Measurements from ENCODE around the gene ZNF318. TPM values are rescaled to one million over a fixed set of nuclear protein-coding genes. Genes with fewer than 3 reads are reported as not detected.
A peak's percentile ranks its signal among the peaks of the same experiment; 100 is the strongest.
"Not testable (repeated sequence)": the region's sequence is repeated elsewhere in the genome, so short reads cannot be mapped to it uniquely, and the experiment has no call there.

ZNF318 gene
- total RNA-seq, 2 experiments from 2014 or later: 16.2 to 16.9 TPM

- Mint-ChIP-seq H3K4me1 (peaks cover 34% of the 10 kb centered on the region), H3K27ac (no peak overlapping the region), H3K4me3 (no peak overlapping the region), H3K9me3 (no peaks in the 10 kb centered on the region), H3K27me3 (peaks cover 14% of the 10 kb centered on the region), H3K36me3 (ENCODE audit: low read depth) (peaks cover 15% of the 10 kb centered on the region)
- POLR2A ChIA-PET: interaction anchor here (3.2 kb wide), 1 partner anchor 10 kb away, joined by 19 read pairs; the partner anchor contains the start of gene ZNF318
- no peak for DNase-seq
- CTCF ChIA-PET: interaction anchor here (0.9 to 2.5 kb wide), 3 partner anchors 12 to 19 kb away, joined by 3 to 14 read pairs (median 5); no protein-coding TSS in a partner anchor
Observed at GRCh38 chr6:43378631-43379030, 9.2 kb upstream of the ZNF318 start.

GRCh38 chr6:43377710-43378229, 8.3 kb upstream of the ZNF318 start:
- no peak for DNase-seq
- no peak overlapping the region for H3K4me3 Mint-ChIP-seq
- no peaks in the 10 kb centered on the region for H3K9me3 Mint-ChIP-seq
- H3K27me3 Mint-ChIP-seq: peaks cover 14% of the 10 kb centered on the region
- CTCF ChIA-PET: interaction anchor here (0.6 to 2.5 kb wide), 6 partner anchors 13 to 203 kb away, joined by 3 to 14 read pairs (median 4); partner anchors contain the start of gene ABCC10
- H3K36me3 Mint-ChIP-seq (ENCODE audit: low read depth): peaks cover 15% of the 10 kb centered on the region
- no peak overlapping the region for H3K27ac Mint-ChIP-seq
- H3K4me1 Mint-ChIP-seq: peaks cover 25% of the 10 kb centered on the region
- POLR2A ChIA-PET: interaction anchor here (3.2 kb wide), 1 partner anchor 9 kb away, joined by 19 read pairs; the partner anchor contains the start of gene ZNF318

GRCh38 chr6:43376551-43376981, 7.1 kb upstream of the ZNF318 start:
- CTCF ChIA-PET: interaction anchor here (1.2 to 2.5 kb wide), 3 partner anchors 15 to 21 kb away, joined by 3 to 14 read pairs (median 4); no protein-coding TSS in a partner anchor
- H3K4me1 Mint-ChIP-seq: peaks cover 13% of the 10 kb centered on the region
- H3K4me3 Mint-ChIP-seq: no peak overlapping the region
- POLR2A ChIA-PET: no interaction called here
- no peaks in the 10 kb centered on the region for H3K9me3 Mint-ChIP-seq
- peaks cover 14% of the 10 kb centered on the region for H3K27me3 Mint-ChIP-seq
- H3K27ac Mint-ChIP-seq: no peak overlapping the region
- H3K36me3 Mint-ChIP-seq (ENCODE audit: low read depth): peaks cover 11% of the 10 kb centered on the region
- DNase-seq: peak; percentile 18

- H3K27ac Mint-ChIP-seq: no peak overlapping the region
- H3K4me3 Mint-ChIP-seq: no peak overlapping the region
- H3K9me3 Mint-ChIP-seq: no peaks in the 10 kb centered on the region
- DNase-seq: peak; percentile 11
- POLR2A ChIA-PET: interaction anchor here (0.8 to 1.1 kb wide), 2 partner anchors 8 to 16 kb away, joined by 3 to 4 read pairs; no protein-coding TSS in a partner anchor
- H3K4me1 Mint-ChIP-seq: peaks cover 11% of the 10 kb centered on the region
- CTCF ChIA-PET: interaction anchor here (1.0 to 1.2 kb wide), 3 partner anchors 16 to 132 kb away, joined by 3 to 4 read pairs (median 3); no protein-coding TSS in a partner anchor
- peaks cover 10% of the 10 kb centered on the region for H3K27me3 Mint-ChIP-seq
- peaks cover 7% of the 10 kb centered on the region for H3K36me3 Mint-ChIP-seq (ENCODE audit: low read depth)
Observed at GRCh38 chr6:43375693-43376092, 6.2 kb upstream of the ZNF318 start.

- CTCF ChIA-PET: no interaction called here
- Mint-ChIP-seq H3K27ac (no peak overlapping the region), H3K4me3 (no peak overlapping the region), H3K9me3 (no peaks in the 10 kb centered on the region), H3K27me3 (no peaks in the 10 kb centered on the region), H3K4me1 (peaks cover 19% of the 10 kb centered on the region), H3K36me3 (ENCODE audit: low read depth) (no peaks in the 10 kb centered on the region)
- POLR2A ChIA-PET: no interaction called here
- peak; percentile 5 for DNase-seq
Observed at GRCh38 chr6:43373252-43373875, 3.9 kb upstream of the ZNF318 start.

- DNase-seq; H3K36me3 Mint-ChIP-seq (ENCODE audit: low read depth); H3K27me3 Mint-ChIP-seq; H3K9me3 Mint-ChIP-seq: not testable (repeated sequence)
- CTCF ChIA-PET: interaction anchor here (0.7 to 4.7 kb wide), 15 partner anchors 9 to 392 kb away, joined by 3 to 24 read pairs (median 4); partner anchors contain the start of genes ABCC10, DNPH1 and LRRC73
- H3K4me3 Mint-ChIP-seq: peak overlapping the region; percentile 82
- POLR2A ChIA-PET: interaction anchor here (0.6 to 4.5 kb wide), 19 partner anchors 9 to 441 kb away, joined by 3 to 103 read pairs (median 6); partner anchors contain the start of genes ABCC10, CNPY3, CRIP3 and DNPH1
- peak overlapping the region; percentile 90 for H3K27ac Mint-ChIP-seq
- peaks cover 27% of the 10 kb centered on the region for H3K4me1 Mint-ChIP-seq
Observed at GRCh38 chr6:43370003-43370580, 645 bp upstream of the ZNF318 start.

- CTCF ChIA-PET: interaction anchor here (1.1 to 4.7 kb wide), 6 partner anchors 13 to 141 kb away, joined by 3 to 24 read pairs (median 8); partner anchors contain the start of genes ABCC10 and LRRC73
- no peaks in the 10 kb centered on the region for H3K9me3 Mint-ChIP-seq
- no peak for DNase-seq
Observed at GRCh38 chr6:43368259-43369160, 937 bp downstream of the ZNF318 start.

GRCh38 chr6:43367245-43367984, 2.0 kb downstream of the ZNF318 start:
- peaks cover 3% of the 10 kb centered on the region for H3K27me3 Mint-ChIP-seq
- POLR2A ChIA-PET: interaction anchor here (0.8 to 4.5 kb wide), 6 partner anchors 11 to 355 kb away, joined by 3 to 103 read pairs (median 16); partner anchors contain the start of gene ABCC10
- DNase-seq: no peak

More at GRCh38 chr6:43368259-43369160, 937 bp downstream of the ZNF318 start:
- Mint-ChIP-seq H3K36me3 (ENCODE audit: low read depth) (peaks cover 21% of the 10 kb centered on the region), H3K27me3 (peaks cover 3% of the 10 kb centered on the region), H3K27ac (peak overlapping the region; percentile 64), H3K4me1 (peaks cover 27% of the 10 kb centered on the region), H3K4me3 (peak overlapping the region; percentile 84)
- POLR2A ChIA-PET: interaction anchor here (0.8 to 4.5 kb wide), 18 partner anchors 9 to 356 kb away, joined by 3 to 103 read pairs (median 6); partner anchors contain the start of genes ABCC10, CRIP3, DNPH1 and POLR1C

GRCh38 chr6:43361269-43361668, 8.2 kb downstream of the ZNF318 start:
- no peak overlapping the region for H3K27ac Mint-ChIP-seq
- DNase-seq: no peak
- H3K4me3 Mint-ChIP-seq: no peak overlapping the region
- CTCF ChIA-PET: interaction anchor here (1.0 to 2.0 kb wide), 7 partner anchors 8 to 145 kb away, joined by 3 to 7 read pairs (median 4); partner anchors contain the start of genes ABCC10, CRIP3, DNPH1 and ZNF318
- peaks cover 3% of the 10 kb centered on the region for H3K4me1 Mint-ChIP-seq
- H3K27me3 Mint-ChIP-seq: no peaks in the 10 kb centered on the region
- H3K36me3 Mint-ChIP-seq (ENCODE audit: low read depth): peaks cover 57% of the 10 kb centered on the region
- POLR2A ChIA-PET: interaction anchor here (1.3 to 4.3 kb wide), 2 partner anchors 8 to 22 kb away, joined by 5 to 17 read pairs; partner anchors contain the start of gene ZNF318
- no peaks in the 10 kb centered on the region for H3K9me3 Mint-ChIP-seq

More at GRCh38 chr6:43367245-43367984, 2.0 kb downstream of the ZNF318 start:
- Mint-ChIP-seq H3K4me3 (peak overlapping the region; percentile 28), H3K9me3 (no peaks in the 10 kb centered on the region), H3K4me1 (peaks cover 27% of the 10 kb centered on the region), H3K27ac (no peak overlapping the region), H3K36me3 (ENCODE audit: low read depth) (peaks cover 28% of the 10 kb centered on the region)
- CTCF ChIA-PET: interaction anchor here (1.3 to 4.7 kb wide), 2 partner anchors 31 to 104 kb away, joined by 3 to 22 read pairs; no protein-coding TSS in a partner anchor

GRCh38 chr6:43359831-43360230, 9.6 kb downstream of the ZNF318 start:
- no peak for DNase-seq
- ChIA-PET POLR2A (interaction anchor here (4.3 kb wide), 1 partner anchor 10 kb away, joined by 17 read pairs; the partner anchor contains the start of gene ZNF318), CTCF (no interaction called here)
- no peak overlapping the region for H3K4me3 Mint-ChIP-seq
- peaks cover 64% of the 10 kb centered on the region for H3K36me3 Mint-ChIP-seq (ENCODE audit: low read depth)
- H3K9me3 Mint-ChIP-seq: no peaks in the 10 kb centered on the region
- no peak overlapping the region for H3K27ac Mint-ChIP-seq
- no peaks in the 10 kb centered on the region for H3K27me3 Mint-ChIP-seq
- peaks cover 3% of the 10 kb centered on the region for H3K4me1 Mint-ChIP-seq

- no peaks in the 10 kb centered on the region for H3K9me3 Mint-ChIP-seq
Observed at GRCh38 chr6:43359381-43359780, 10.1 kb downstream of the ZNF318 start.

More at GRCh38 chr6:43359381-43359780, 10.1 kb downstream of the ZNF318 start:
- DNase-seq: no peak
- POLR2A ChIA-PET: interaction anchor here (4.3 kb wide), 1 partner anchor 10 kb away, joined by 17 read pairs; the partner anchor contains the start of gene ZNF318
- CTCF ChIA-PET: interaction anchor here (0.5 kb wide), 1 partner anchor 121 kb away, joined by 3 read pairs; no protein-coding TSS in a partner anchor
- Mint-ChIP-seq H3K27me3 (no peaks in the 10 kb centered on the region), H3K27ac (no peak overlapping the region), H3K36me3 (ENCODE audit: low read depth) (peaks cover 64% of the 10 kb centered on the region), H3K4me3 (no peak overlapping the region), H3K4me1 (peaks cover 3% of the 10 kb centered on the region)
